K562 (cell line): Measurements from ENCODE around the gene KRR1. TPM values are rescaled to one million over a fixed set of nuclear protein-coding genes. Genes with fewer than 3 reads are reported as not detected.

Source experiments
- ATAC-seq: fragments of 200-7000 bp; cut with Tn5 transposase; 3 replicates; pipeline ENCODE4 v1.9.1; 2020; ENCODE audit warnings: moderate library complexity
- BruUV-seq: library from RNA; stranded (reverse); fragments of 400-500 nt; replicated peaks from 2 replicates; lab custom pipeline; 2021; lab: Mats Ljungman, UMichigan
- CTCF ChIA-PET: fragments of 300-600 bp; formaldehyde crosslinking; extraction: SDS; loops from one replicate; lab custom pipeline; 2021; ENCODE audit warnings: low intra/inter-chr PET ratio; lab: Yijun Ruan, JAX
- POLR2A ChIA-PET: fragments of 300-600, 350-650 bp; sonication (Branson Sonifier 250); formaldehyde crosslinking; extraction: SDS; loops from one replicate; lab custom pipeline; 2021; ENCODE audit warnings: antibody characterized with exemption, inconsistent platforms; lab: Yijun Ruan, JAX
- DNase-seq, 4 experiments: peaks; one replicate each; pipeline versions ENCODE4 v3.0.0 to v3.0.0-alpha.2; 2011 to 2018; ENCODE audit warnings: low spot score in 3 of 4, mixed read lengths in 3 of 4; ENCODE audit errors: extremely low read depth in 1 of 4
- FAIRE-seq: peaks from 2 replicates; lab custom pipeline; 2011; peaks lifted over from hg19 to GRCh38; lab: Jason Lieb, UNC
- H2AFZ ChIP-seq: 2 replicates; pipeline ENCODE4 v1.6.0; 2011; ENCODE audit warnings: low read depth, low read length, control low read depth, inconsistent platforms
- H3K27ac ChIP-seq: fragments of 200-600 bp; 3 replicates; pipeline ENCODE4 v1.8.0; 2011; ENCODE audit warnings: low read depth, mild to moderate bottlenecking, control low read depth, inconsistent platforms, low read length, moderate library complexity, mixed read lengths; ENCODE audit errors: extremely low read depth
- H3K27me3 ChIP-seq, 2 experiments: fragments of 300-600 bp in 1 of 2; 2 replicates in 1 of 2; 3 replicates in 1 of 2; pipeline versions ENCODE4 v1.6.0 to v1.8.0; 2011; ENCODE audit warnings: inconsistent platforms in 2 of 2, low read length in 2 of 2, mild to moderate bottlenecking in 1 of 2, mixed read lengths in 1 of 2, moderate library complexity in 1 of 2; ENCODE audit not compliant: control insufficient read depth in 2 of 2, insufficient read depth in 2 of 2
- H3K36me3 ChIP-seq: fragments of 300-600 bp; 3 replicates; pipeline ENCODE4 v1.8.0; 2011; ENCODE audit warnings: mild to moderate bottlenecking, low read length, inconsistent platforms; ENCODE audit not compliant: control insufficient read depth, insufficient read depth
- H3K4me1 ChIP-seq, 2 experiments: fragments of 200-600 bp in 1 of 2; replicated peaks in 1 of 2; 2 replicates in 1 of 2; 3 replicates in 1 of 2; pipeline versions ENCODE4 v1.5.1 to v1.8.0; 2011; ENCODE audit warnings: inconsistent platforms in 2 of 2, low read length in 2 of 2, mild to moderate bottlenecking in 1 of 2, mixed read lengths in 1 of 2, moderate library complexity in 1 of 2; ENCODE audit not compliant: control insufficient read depth in 2 of 2, insufficient read depth in 2 of 2
- H3K4me2 ChIP-seq: 2 replicates; pipeline ENCODE4 v1.6.1; 2011; ENCODE audit warnings: low read length, control low read depth, inconsistent platforms, mixed read lengths; ENCODE audit not compliant: insufficient read depth
- H3K4me3 ChIP-seq: fragments of 200-600 bp; sonication (generic), shearing (Covaris generic); 2 replicates; pipeline ENCODE4 v1.5.1; 2016; ENCODE audit warnings: control low read depth, inconsistent platforms
- H3K79me2 ChIP-seq: fragments of 200-600 bp; 3 replicates; pipeline ENCODE4 v1.8.0; 2011; ENCODE audit warnings: low read length, inconsistent platforms; ENCODE audit not compliant: control insufficient read depth, insufficient read depth
- H3K9ac ChIP-seq, 2 experiments: 2 replicates each; pipeline versions ENCODE4 v1.6.0 to v1.6.1; 2011; ENCODE audit warnings: low read depth in 2 of 2, low read length in 2 of 2, control low read depth in 1 of 2, inconsistent platforms in 1 of 2, mild to moderate bottlenecking in 1 of 2, mixed read lengths in 1 of 2; ENCODE audit not compliant: insufficient read depth in 1 of 2
- H3K9me1 ChIP-seq: one replicate; pipeline ENCODE4 v1.6.0; 2011; ENCODE audit warnings: inconsistent platforms, mild to moderate bottlenecking, low read length, moderate library complexity; ENCODE audit not compliant: control insufficient read depth, insufficient read depth
- H3K9me3 ChIP-seq: replicated peaks from 2 replicates; pipeline ENCODE4 v1.5.1; 2011; ENCODE audit warnings: low read depth, low read length, inconsistent platforms; ENCODE audit not compliant: control insufficient read depth, insufficient read depth
- H4K20me1 ChIP-seq: replicated peaks from 2 replicates; pipeline ENCODE4 v1.6.1; 2011; ENCODE audit warnings: low read length, inconsistent platforms, mixed read lengths; ENCODE audit not compliant: control insufficient read depth, insufficient read depth
- ADNP ChIP-seq: fragments of 200-800 bp; sonication (Bioruptor generic); IDR thresholded peaks from 2 replicates; pipeline ENCODE4 v1.6.1; 2016; ENCODE audit warnings: missing genetic modification characterization, missing compliant biosample characterization
- CXXC5 ChIP-seq: fragments of 250-450 bp; sonication (Bioruptor Pico); IDR thresholded peaks from 2 replicates; pipeline ENCODE4 v1.8.0; 2022; ENCODE audit warnings: inconsistent platforms, mild to moderate bottlenecking, moderate library complexity
- ETS2 ChIP-seq: IDR thresholded peaks from 2 replicates; pipeline ENCODE4 v1.6.1; 2016; ENCODE audit warnings: borderline replicate concordance, missing genetic modification characterization, mild to moderate bottlenecking, moderate library complexity, missing compliant biosample characterization; ENCODE audit not compliant: poor library complexity, severe bottlenecking
- HOXB6 ChIP-seq: fragments of 250-450 bp; sonication (Bioruptor Pico); IDR thresholded peaks from 2 replicates; pipeline ENCODE4 v1.5.1; 2022; ENCODE audit warnings: mild to moderate bottlenecking, borderline replicate concordance
- KAT7 ChIP-seq: sonication (generic); formaldehyde crosslinking; IDR thresholded peaks from 2 replicates; pipeline ENCODE4 v1.8.0; 2022; ENCODE audit warnings: missing genetic modification reagents, mild to moderate bottlenecking, borderline replicate concordance
- NKRF ChIP-seq: fragments of 450-650 bp; IDR thresholded peaks from 2 replicates; pipeline ENCODE4 v1.6.1; 2016; ENCODE audit warnings: borderline replicate concordance
- ZBED1 ChIP-seq: IDR thresholded peaks from 2 replicates; pipeline ENCODE4 v1.6.1; 2014
- ZBTB12 ChIP-seq: fragments of 250-450 bp; sonication (Bioruptor Pico); IDR thresholded peaks from 2 replicates; pipeline ENCODE4 v1.4.0; 2020
- ZFP1 ChIP-seq: fragments of 450-650 bp; formaldehyde crosslinking; IDR thresholded peaks from 2 replicates; pipeline ENCODE4 v1.4.0; 2020; ENCODE audit warnings: mild to moderate bottlenecking, mixed read lengths
- ZNF143 ChIP-seq: sonication (generic); formaldehyde crosslinking; IDR thresholded peaks from 2 replicates; pipeline ENCODE4 v1.9.0; 2022; ENCODE audit warnings: mild to moderate bottlenecking, missing genetic modification reagents
- ZNF224 ChIP-seq: sonication (generic); formaldehyde crosslinking; IDR thresholded peaks from 2 replicates; pipeline ENCODE4 v1.8.0; 2022; ENCODE audit warnings: mild to moderate bottlenecking, missing genetic modification reagents
- ZNF444 ChIP-seq: fragments of 250-450 bp; sonication (Bioruptor Pico); IDR thresholded peaks from 2 replicates; pipeline ENCODE4 v1.4.0; 2020; ENCODE audit warnings: mild to moderate bottlenecking, moderate library complexity
- ZNF644 ChIP-seq: fragments of 200-800 bp; sonication (Bioruptor generic); IDR thresholded peaks from 2 replicates; pipeline ENCODE4 v1.6.1; 2016; ENCODE audit warnings: low read depth, missing genetic modification characterization, missing compliant biosample characterization
- ZNF780A ChIP-seq: fragments of 250-450 bp; sonication (Bioruptor Pico); IDR thresholded peaks from 2 replicates; pipeline ENCODE4 v1.5.0; 2021; ENCODE audit warnings: mild to moderate bottlenecking
- in situ Hi-C: fragments of 300-500 bp; cut with MboI; formaldehyde crosslinking; loops from 4 replicates; pipeline ENCODE4 v1.15.0; 2018; ENCODE audit warnings: inconsistent platforms, mixed read lengths
- intact Hi-C: fragments of 100-400 bp; cut with micrococcal nuclease; formaldehyde crosslinking; loops from 2 replicates; pipeline ENCODE4 v1.14.2; 2022
- polyA plus RNA-seq, 8 experiments: library from polyadenylated mRNA; depleted of rRNA in 4 of 8; stranded (reverse) in 5 of 8; unstranded in 3 of 8; fragments of >200 nt; fragmentation: Nextera tagmentation in 2 of 8; fragmentation: Illumina TruSeq in 1 of 8; extraction: Ambion mirVana in 2 of 8; extraction: Trizol in 1 of 8; gene quantifications; 2 replicates each; pipeline versions ENCODE4 v1.2.1 to v1.2.3, GENCODE V29; 2011 to 2014; ENCODE audit warnings: inconsistent platforms in 1 of 8, missing spikeins in 1 of 8
- total RNA-seq, 7 experiments: library from RNA; depleted of rRNA in 6 of 7; stranded (reverse); fragments of >200 nt in 6 of 7; fragmentation: Illumina TruSeq in 2 of 7; extraction: Trizol in 2 of 7; gene quantifications; 2 replicates each; pipeline versions ENCODE4 v1.2.1 to v1.2.3, GENCODE V29; 2011 to 2021; ENCODE audit warnings: low replicate concordance in 1 of 7

The KRR1 gene
- total and polyA plus RNA-seq, 9 of the 15 experiments (the other 6 are each of a cell fraction or from before 2014, with no cell fraction given) = 42.6 to 102 (median 61.0) TPM

- no peak for ATAC-seq
Observed at GRCh38 chr12:75460204-75460603, 51.2 kb downstream of the KRR1 start.

More at GRCh38 chr12:75460204-75460603, 51.2 kb downstream of the KRR1 start:
- DNase-seq (no peak), FAIRE-seq (no peak)
- no peak for TF ChIP-seq ZNF143 (CRISPR knock-in tag)
- TF ChIP-seq CXXC5 (CRISPR knock-in tag) = no peak
- no peak for TF ChIP-seq ADNP
- no peak for TF ChIP-seq ZFP1 (CRISPR knock-in tag)
- no peak for TF ChIP-seq NKRF
- no peak for TF ChIP-seq ZNF644 (tag)
- no peak for TF ChIP-seq HOXB6
- no peak for TF ChIP-seq ZNF224 (CRISPR knock-in tag)
- no peak for TF ChIP-seq KAT7
- no peak for TF ChIP-seq ZBED1
- TF ChIP-seq ZNF780A (CRISPR knock-in tag) = no peak
- TF ChIP-seq ZNF444 = no peak
- TF ChIP-seq ZBTB12 (CRISPR knock-in tag) = no peak
- no peak for TF ChIP-seq ETS2 (tag)
- intact Hi-C loops = no loop called here
- in situ Hi-C loops = no loop called here
- no peaks in the 10 kb centered on the region for H3K9me1 ChIP-seq
- ChIA-PET CTCF (no interaction called here), POLR2A (interaction anchor here (1.2 kb wide), 1 partner anchor 13 kb away, joined by 4 read pairs; no protein-coding TSS in a partner anchor)
- H3K4me2 ChIP-seq = no peak overlapping the region
- H3K4me3 ChIP-seq = no peak overlapping the region
- H3K9ac ChIP-seq = no peak overlapping the region
- no peak overlapping the region for H3K27ac ChIP-seq
- H3K9me3 ChIP-seq = no peaks in the 10 kb centered on the region
- H4K20me1 ChIP-seq = no peaks in the 10 kb centered on the region
- H3K27me3 ChIP-seq = no peaks in the 10 kb centered on the region
- no peak overlapping the region for H2AFZ ChIP-seq
- no peaks in the 10 kb centered on the region for H3K4me1 ChIP-seq
- H3K36me3 ChIP-seq = no peaks in the 10 kb centered on the region
- no TSS peak for BruUV-seq
- no peaks in the 10 kb centered on the region for H3K79me2 ChIP-seq
